Neuronal stem cell (in vitro differentiated cells): ENCODE data around the gene OR2A42.
"Not testable (repeated sequence)": the region's sequence is repeated elsewhere in the genome, so short reads cannot be mapped to it uniquely, and the experiment has no call there.

Source experiments
- DNase-seq: peaks from one replicate; pipeline ENCODE4 v3.0.0-alpha.2; 2013; ENCODE audit warnings: low spot score
- H2AFZ ChIP-seq: one replicate; pipeline ENCODE4 v1.6.1; 2013; ENCODE audit warnings: mild to moderate bottlenecking, low read length, inconsistent platforms
- H2AK5ac ChIP-seq: 2 replicates; pipeline ENCODE4 v1.6.1; 2013; ENCODE audit warnings: low read depth, mild to moderate bottlenecking, inconsistent platforms, low read length, moderate library complexity, mixed read lengths
- H2BK120ac ChIP-seq: 2 replicates; pipeline ENCODE4 v1.6.1; 2013; ENCODE audit warnings: low read depth, mild to moderate bottlenecking, inconsistent platforms, low read length, moderate library complexity, mixed read lengths
- H2BK12ac ChIP-seq: one replicate; pipeline ENCODE4 v1.6.1; 2013; ENCODE audit warnings: low read length, inconsistent platforms
- H2BK15ac ChIP-seq: 2 replicates; pipeline ENCODE4 v1.6.1; 2013; ENCODE audit warnings: mild to moderate bottlenecking, low read length, inconsistent platforms, mixed read lengths
- H2BK5ac ChIP-seq: one replicate; pipeline ENCODE4 v1.6.1; 2013; ENCODE audit warnings: inconsistent platforms, mild to moderate bottlenecking, low read length, moderate library complexity
- H3K14ac ChIP-seq: one replicate; pipeline ENCODE4 v1.6.1; 2013; ENCODE audit warnings: low read length, inconsistent platforms
- H3K18ac ChIP-seq: 2 replicates; pipeline ENCODE4 v1.6.1; 2013; ENCODE audit warnings: low read length, inconsistent platforms
- H3K23ac ChIP-seq: 2 replicates; pipeline ENCODE4 v1.6.1; 2013; ENCODE audit warnings: low read depth, mild to moderate bottlenecking, mixed read lengths, low read length, inconsistent platforms; ENCODE audit not compliant: poor library complexity
- H3K27ac ChIP-seq: replicated peaks from 3 replicates; pipeline ENCODE4 v1.5.1; 2013; ENCODE audit warnings: low read length, inconsistent platforms
- H3K27me3 ChIP-seq, 3 experiments: 2 replicates each; pipeline ENCODE4 v1.6.1; 2013; ENCODE audit warnings: low read length in 3 of 3, mild to moderate bottlenecking in 2 of 3, inconsistent platforms in 1 of 3, low read depth in 1 of 3, mixed read lengths in 1 of 3, moderate library complexity in 1 of 3; ENCODE audit not compliant: control insufficient read depth in 3 of 3, insufficient read depth in 3 of 3
- H3K36me3 ChIP-seq, 2 donors: replicated peaks in 1 of 2; 2 replicates each; pipeline ENCODE4 v1.6.1; 2013; ENCODE audit warnings: low read length in 2 of 2; ENCODE audit not compliant: control insufficient read depth in 2 of 2, insufficient read depth in 2 of 2
- H3K4ac ChIP-seq: 2 replicates; pipeline ENCODE4 v1.6.1; 2013; ENCODE audit warnings: inconsistent platforms, mild to moderate bottlenecking, low read length, moderate library complexity
- H3K4me1 ChIP-seq, 2 donors: 1 replicate in 1 of 2; 2 replicates in 1 of 2; pipeline ENCODE4 v1.6.1; 2013; ENCODE audit warnings: low read length in 2 of 2, low read depth in 1 of 2; ENCODE audit not compliant: control insufficient read depth in 2 of 2, insufficient read depth in 1 of 2
- H3K4me2 ChIP-seq: one replicate; pipeline ENCODE4 v1.6.1; 2013; ENCODE audit warnings: mild to moderate bottlenecking, low read length, inconsistent platforms; ENCODE audit not compliant: insufficient read depth, poor library complexity, severe bottlenecking
- H3K4me3 ChIP-seq, 2 donors: 2 replicates each; pipeline ENCODE4 v1.5.1; 2013; ENCODE audit warnings: low read length in 2 of 2, mild to moderate bottlenecking in 2 of 2, inconsistent platforms in 1 of 2, moderate library complexity in 1 of 2
- H3K79me1 ChIP-seq: one replicate; pipeline ENCODE4 v1.6.1; 2013; ENCODE audit warnings: low read depth, mild to moderate bottlenecking, inconsistent platforms, low read length, moderate library complexity
- H3K9ac ChIP-seq: one replicate; pipeline ENCODE4 v1.6.1; 2013; ENCODE audit warnings: mild to moderate bottlenecking, low read depth, low read length, inconsistent platforms; ENCODE audit not compliant: poor library complexity
- H3K9me3 ChIP-seq, 2 donors: replicated peaks in 1 of 2; 2 replicates each; pipeline versions ENCODE3 to v1.6.1; 2013; ENCODE audit warnings: low read length in 2 of 2, mild to moderate bottlenecking in 2 of 2, inconsistent platforms in 1 of 2, low read depth in 1 of 2, mixed read lengths in 1 of 2, moderate library complexity in 1 of 2; ENCODE audit not compliant: control insufficient read depth in 2 of 2, insufficient read depth in 1 of 2
- H4K8ac ChIP-seq: one replicate; pipeline ENCODE4 v1.6.1; 2013; ENCODE audit warnings: low read depth, mild to moderate bottlenecking, inconsistent platforms, low read length, moderate library complexity
- H4K91ac ChIP-seq: one replicate; pipeline ENCODE4 v1.6.1; 2013; ENCODE audit warnings: low read length, low read depth, mild to moderate bottlenecking, inconsistent platforms; ENCODE audit not compliant: poor library complexity
- WGBS, 2 donors: extraction: QIAGEN DNeasy Blood & Tissue Kit; methylation state at CpG; one replicate each; pipeline ENCODE4 v1.1.7; 2013; ENCODE audit warnings: missing lambda C conversion rate in 2 of 2, mixed read lengths in 1 of 2; ENCODE audit not compliant: insufficient read length in 2 of 2, insufficient replicate concordance in 1 of 2; ENCODE audit errors: extremely low coverage in 2 of 2; 5-methylcytosine and 5-hydroxymethylcytosine counted together

OR2A42 gene

DNA sequence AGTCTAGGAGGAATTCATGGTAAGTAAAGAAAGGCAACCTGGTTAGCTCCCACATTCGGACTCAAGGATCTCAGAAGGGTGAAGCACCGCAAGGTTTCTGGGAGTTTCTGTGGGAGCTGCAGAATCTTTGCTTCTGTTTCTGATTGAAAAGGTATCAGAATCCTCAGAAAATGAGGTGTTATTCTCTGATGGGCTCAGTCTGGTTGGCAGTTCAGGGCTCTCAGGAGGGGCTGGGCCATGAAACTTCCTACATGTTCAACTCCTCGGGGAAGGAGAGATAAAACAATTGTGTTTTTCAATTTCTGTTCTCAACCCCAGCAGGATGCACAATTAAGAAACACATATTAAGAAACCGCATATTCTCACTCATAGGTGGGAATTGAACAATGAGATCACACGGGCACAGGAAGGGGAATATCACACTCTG lies 16.1 kb upstream of the OR2A42 start:
- Histone ChIP-seq H3K14ac (no peak overlapping the region), H3K27ac (no peak overlapping the region), H3K36me3 (no peaks in the 10 kb centered on the region), H3K9me3 (no peaks in the 10 kb centered on the region), H4K91ac (no peak overlapping the region), H3K18ac (no peak overlapping the region), H3K4ac (no peak overlapping the region), H4K8ac (no peak overlapping the region), H2BK15ac (no peak overlapping the region), H3K4me1 (no peaks in the 10 kb centered on the region), H2AFZ (no peak overlapping the region), H3K4me3 (no peak overlapping the region), H2BK5ac (no peak overlapping the region), H3K9ac (no peak overlapping the region), H3K79me1 (no peaks in the 10 kb centered on the region), H3K27me3 (no peaks in the 10 kb centered on the region), H3K4me2 (no peak overlapping the region), H3K23ac (no peak overlapping the region), H2AK5ac (no peak overlapping the region), H2BK12ac (no peak overlapping the region), H2BK120ac (no peak overlapping the region)
- DNase-seq: no peak
- no CpG with 5 or more reads among the region's 5 CpGs for WGBS, 2 donors

DNA sequence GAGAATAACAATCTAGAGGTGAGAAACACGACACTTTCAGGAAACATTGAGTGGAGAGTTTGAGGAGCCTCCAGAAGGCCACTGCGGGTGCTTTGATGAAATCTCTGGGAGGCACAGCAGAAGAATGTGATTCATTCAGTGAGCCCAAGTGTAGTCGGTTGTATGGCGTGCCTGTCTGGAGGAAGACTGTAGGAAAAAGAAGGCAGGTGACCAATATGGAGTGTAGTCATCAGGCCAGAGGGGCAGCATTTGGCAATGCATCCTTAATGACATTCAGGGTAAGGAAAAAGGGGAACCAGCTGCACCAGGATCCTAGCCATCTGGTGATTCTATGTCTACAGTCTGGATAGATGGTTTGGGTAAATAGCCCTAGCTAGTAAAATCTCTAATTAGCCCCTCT lies 12.9 kb upstream of the OR2A42 start:
- not testable (repeated sequence) for DNase-seq, H3K4me3 ChIP-seq, H2BK12ac ChIP-seq, H4K91ac ChIP-seq, H3K4me2 ChIP-seq, H2AK5ac ChIP-seq, H3K4ac ChIP-seq, H3K18ac ChIP-seq, H4K8ac ChIP-seq, H3K79me1 ChIP-seq, H3K9ac ChIP-seq, H2BK15ac ChIP-seq, H2BK5ac ChIP-seq, H3K27ac ChIP-seq, H3K36me3 ChIP-seq, H2BK120ac ChIP-seq, H3K27me3 ChIP-seq, H3K23ac ChIP-seq, H2AFZ ChIP-seq, H3K14ac ChIP-seq, H3K4me1 ChIP-seq, H3K9me3 ChIP-seq
- no CpG with 5 or more reads among the region's 4 CpGs for WGBS, 2 donors

DNA sequence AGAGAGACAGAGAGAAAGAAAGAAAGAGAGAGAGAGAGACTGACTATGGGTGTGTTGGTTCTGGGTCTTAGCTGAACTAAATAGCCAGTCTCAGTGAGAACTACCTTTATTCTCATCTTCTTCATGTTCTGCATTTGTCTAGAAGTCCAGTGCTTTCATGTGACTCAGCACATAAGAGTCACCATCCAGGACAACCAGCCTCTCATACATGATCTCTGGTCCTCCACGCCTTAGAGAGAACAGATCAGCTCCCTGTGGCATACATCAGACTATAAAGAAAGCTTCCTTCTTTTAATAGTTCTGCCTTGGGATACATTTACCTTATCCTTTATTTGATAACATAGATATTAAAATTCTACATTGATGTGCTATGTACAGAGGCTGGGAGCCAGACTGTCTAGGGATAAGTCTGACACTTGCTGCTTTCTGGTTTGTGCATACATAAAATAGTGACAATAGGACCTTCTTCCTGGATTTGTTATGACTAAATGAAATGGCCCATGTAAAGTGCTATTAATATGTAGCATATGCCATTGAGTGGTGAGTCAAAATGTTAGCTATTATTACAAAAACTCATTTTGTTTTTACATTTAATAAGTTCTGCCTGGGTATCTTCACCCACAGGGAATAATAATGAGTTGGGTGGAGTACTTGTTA lies 8.4 kb upstream of the OR2A42 start:
- H3K18ac ChIP-seq, H4K91ac ChIP-seq, H2BK15ac ChIP-seq, H3K27ac ChIP-seq, H3K4me2 ChIP-seq, H3K4me3 ChIP-seq, H3K23ac ChIP-seq, DNase-seq, H3K36me3 ChIP-seq, H3K79me1 ChIP-seq, H3K27me3 ChIP-seq, H2BK120ac ChIP-seq, H3K9ac ChIP-seq, H3K14ac ChIP-seq, H2BK5ac ChIP-seq, H2AFZ ChIP-seq, H2BK12ac ChIP-seq, H4K8ac ChIP-seq, H3K4ac ChIP-seq, H3K9me3 ChIP-seq, H3K4me1 ChIP-seq, H2AK5ac ChIP-seq: not testable (repeated sequence)
- WGBS, 2 donors: no CpG with 5 or more reads among the region's 1 CpG

DNA sequence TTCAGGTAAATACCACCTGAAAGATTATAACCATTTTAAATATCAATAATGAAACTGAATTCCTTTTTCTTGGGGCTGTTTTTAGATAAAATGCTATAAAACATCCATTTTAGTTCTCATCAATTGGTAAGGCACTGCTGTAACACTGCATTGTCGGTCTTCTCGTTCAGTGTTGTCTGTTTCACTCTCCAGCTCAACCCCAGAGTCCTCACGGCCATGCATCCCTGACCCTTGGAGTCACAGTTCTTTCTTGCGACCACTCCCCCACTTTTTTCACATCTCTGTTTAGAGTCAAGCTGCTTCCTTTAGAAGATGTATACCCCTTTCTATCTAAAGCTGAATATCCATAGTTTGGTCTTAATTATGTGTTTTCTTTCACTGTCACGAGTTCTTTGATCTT lies 7.6 kb upstream of the OR2A42 start:
- H3K4me1 ChIP-seq, H3K9me3 ChIP-seq, H3K4me2 ChIP-seq, H3K23ac ChIP-seq, H2BK120ac ChIP-seq, H2AK5ac ChIP-seq, H3K9ac ChIP-seq, H2BK5ac ChIP-seq, H2AFZ ChIP-seq, H4K91ac ChIP-seq, DNase-seq, H3K79me1 ChIP-seq, H2BK15ac ChIP-seq, H3K14ac ChIP-seq, H2BK12ac ChIP-seq, H3K27me3 ChIP-seq, H3K4me3 ChIP-seq, H3K4ac ChIP-seq, H3K27ac ChIP-seq, H3K18ac ChIP-seq, H4K8ac ChIP-seq, H3K36me3 ChIP-seq: not testable (repeated sequence)
- WGBS, 2 donors: no CpG with 5 or more reads among the region's 5 CpGs
